HG03095 (cell line): ENCODE data around the gene ANKDD1A.

ENCODE experiments used
- ATAC-seq: cut with Tn5 transposase; IDR thresholded peaks from one replicate; pipeline ENCODE4 v1.9.1; 2021; ENCODE audit warnings: moderate library complexity; ENCODE audit not compliant: unreplicated experiment

ANKDD1A gene

DNA sequence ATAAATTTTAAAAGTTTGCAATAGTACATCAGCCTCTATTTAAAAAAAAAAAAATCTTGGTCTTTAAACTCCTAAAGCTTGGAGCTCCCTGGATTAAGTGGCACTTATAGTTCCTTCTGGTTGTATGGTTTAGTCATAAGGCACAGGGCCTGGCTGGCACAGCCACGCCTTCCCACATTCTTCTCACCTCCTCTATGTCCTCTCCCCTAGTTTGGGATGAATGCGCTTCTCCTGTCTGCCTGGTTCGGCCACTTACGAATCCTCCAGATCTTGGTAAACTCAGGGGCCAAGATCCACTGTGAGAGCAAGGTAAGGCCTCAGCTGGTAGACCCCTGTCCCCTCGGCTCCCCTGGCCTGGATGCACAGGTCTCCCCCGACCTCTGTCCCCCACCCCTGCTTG, 10.0 kb downstream of the ANKDD1A start:
- no peak for ATAC-seq

DNA sequence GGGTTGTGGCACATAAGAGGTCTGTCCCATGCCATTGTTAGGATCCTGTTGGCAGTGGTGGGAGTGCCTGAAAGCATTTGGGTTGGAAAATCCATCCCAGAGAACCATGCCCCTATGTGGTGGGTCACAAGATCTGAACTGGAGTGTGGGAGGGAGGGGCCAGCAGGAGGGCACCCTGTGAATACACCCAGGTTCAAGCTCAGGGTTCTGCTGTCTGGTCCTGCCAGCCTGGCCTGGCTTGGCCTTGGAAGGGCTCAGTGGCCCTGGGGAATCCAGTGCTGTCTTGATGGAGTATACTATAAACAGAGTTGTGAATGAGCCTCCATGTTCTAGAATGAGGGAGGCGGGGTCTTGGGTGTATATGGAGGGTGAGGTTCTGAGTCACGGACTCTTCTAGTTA, 11.8 kb downstream of the ANKDD1A start:
- ATAC-seq: no peak

DNA sequence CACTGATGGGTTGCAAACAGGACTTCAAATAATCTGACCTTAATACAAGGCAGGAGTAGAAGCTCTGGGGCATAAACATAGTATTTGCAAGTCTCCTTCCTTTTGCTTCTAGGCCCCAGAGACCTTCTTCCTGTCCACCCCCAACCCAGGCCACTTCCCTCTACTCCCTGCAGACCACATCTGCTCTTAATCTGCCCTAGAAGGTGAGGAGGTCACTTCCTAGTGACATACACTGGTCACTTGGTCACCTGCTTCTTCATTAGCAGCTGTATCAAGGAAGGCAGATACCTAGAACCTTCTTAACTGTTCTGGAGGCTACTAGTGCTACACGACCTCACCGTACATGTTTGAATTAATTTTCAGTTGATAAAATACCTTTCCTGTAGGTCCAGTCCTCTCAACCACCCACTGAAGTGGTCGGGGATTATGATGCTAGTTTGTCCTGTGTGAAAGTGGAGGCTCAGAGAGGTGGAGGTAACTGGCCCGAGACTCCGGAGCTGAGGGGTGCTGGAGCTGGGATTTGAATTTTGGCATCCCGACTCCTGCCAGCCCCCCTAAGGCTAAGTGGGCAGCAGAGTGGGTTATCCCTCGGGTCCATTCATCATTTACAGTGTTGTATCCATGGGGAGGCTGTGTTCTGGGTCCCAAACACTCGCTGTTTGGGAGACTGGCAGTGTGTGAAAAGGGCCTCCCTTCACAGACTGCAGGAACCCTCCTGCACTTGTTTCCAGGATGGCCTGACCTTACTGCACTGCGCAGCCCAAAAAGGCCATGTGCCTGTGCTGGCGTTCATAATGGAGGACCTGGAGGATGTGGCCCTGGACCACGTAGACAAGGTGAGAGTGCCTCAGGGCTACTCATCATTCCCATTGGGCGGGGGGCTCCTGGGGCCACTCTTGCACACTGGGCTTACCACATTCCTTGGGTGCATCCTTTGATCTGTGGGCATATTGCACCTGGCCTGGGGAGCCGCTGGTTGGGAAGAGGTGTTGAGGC, 13.9 kb downstream of the ANKDD1A start:
- ATAC-seq: no peak

DNA sequence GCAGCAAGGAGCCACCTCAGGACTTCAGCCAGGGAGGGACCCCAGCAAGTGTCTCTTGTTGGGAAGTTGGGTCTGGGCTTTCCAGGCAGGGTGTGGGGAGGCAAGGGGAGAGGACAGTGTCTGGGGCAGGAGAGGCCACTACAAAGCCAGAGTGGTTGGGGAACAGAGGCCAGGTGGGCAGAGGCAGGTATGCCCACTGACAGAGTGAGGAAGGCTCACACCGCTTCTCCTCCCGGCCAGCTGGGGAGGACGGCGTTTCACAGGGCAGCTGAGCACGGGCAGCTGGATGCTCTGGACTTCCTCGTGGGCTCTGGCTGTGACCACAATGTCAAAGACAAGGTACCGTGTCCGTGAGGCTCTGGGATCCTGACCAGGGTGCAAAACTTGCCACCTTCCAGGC, 15.0 kb downstream of the ANKDD1A start:
- ATAC-seq: no peak

DNA sequence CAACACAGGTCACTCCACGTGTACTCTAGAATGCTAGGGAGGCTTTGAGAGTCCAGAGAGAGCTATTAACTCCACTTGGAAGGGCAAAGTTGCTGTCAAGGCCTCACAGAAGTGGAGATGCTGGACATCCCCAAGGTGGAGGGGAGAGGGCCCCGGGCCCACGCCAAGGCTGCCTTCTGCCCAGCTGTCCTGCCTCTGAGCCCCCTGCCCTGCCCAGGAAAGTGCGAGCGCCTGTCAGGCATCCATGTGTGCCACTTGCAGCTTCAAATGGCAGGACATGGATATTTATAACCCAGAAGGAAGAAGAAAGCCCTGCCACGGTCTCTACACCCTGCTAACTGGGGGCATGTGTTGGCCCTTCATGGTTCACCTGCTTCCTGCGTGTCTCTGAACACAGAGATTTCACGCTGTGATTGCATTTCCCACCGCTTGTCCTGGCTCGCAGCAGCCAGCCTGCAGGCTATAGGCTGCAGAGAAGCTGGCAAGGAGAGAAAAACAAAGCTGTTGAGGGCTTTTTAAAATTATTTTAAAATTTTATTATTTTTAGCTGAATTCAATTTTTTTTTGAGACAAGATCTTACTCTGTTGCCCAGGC, 17.0 kb downstream of the ANKDD1A start:
- ATAC-seq: no peak

DNA sequence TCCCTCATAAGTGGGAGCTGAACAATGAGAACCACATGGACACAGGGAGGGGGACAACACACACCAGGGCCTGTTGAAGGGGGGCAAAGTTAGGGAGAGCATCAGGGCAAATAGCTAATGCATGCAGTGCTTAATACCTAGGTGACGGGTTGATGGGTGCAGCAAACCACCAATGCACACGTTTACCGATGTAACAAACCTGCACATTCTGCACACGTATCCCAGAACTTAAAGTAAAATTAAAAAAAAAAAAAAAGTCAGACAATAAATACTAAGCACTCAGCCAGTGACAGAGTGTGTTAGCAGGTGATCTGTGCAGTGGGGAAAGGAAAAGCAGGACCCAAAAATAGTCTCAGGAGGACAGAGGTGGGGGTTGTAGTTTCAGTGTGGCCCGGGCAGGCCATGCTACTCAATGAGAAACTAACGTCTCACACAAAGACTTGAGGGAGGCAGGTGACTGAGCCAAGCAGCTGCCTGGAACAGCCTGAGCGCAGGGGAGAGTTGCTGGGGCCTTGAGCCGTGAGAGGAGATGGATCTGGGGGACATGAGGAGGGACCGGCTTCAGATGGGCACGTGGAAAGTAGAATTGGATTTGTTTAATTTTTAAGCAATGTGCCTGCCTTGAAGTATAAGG, 18.4 kb downstream of the ANKDD1A start:
- peak; percentile 72 for ATAC-seq

DNA sequence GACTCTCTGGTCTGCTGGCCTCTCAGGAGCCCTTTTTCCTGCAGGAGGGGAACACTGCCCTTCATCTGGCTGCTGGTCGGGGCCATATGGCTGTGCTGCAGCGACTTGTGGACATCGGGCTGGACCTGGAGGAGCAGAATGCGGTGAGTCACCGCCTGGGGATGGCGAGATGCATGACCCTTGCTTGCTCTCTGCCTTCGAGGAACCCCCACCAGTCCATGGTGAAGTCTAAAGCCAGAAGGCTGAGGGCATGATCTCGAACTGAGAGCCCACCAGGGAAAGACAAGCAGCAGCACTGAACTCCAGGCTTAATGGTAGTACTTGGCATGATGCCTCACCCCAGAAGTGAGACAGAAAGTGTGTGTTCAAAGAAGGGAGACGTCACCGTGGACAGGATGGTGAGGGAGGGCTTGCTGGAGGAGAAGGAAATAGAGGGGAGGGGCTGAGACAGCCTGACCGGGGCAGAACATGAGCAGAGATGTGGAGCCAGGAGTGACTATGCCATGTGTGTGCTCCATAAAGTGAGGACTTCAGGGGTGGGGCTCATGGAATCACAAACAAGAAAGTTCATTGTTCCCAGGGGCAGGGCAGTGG, 19.2 kb downstream of the ANKDD1A start:
- no peak for ATAC-seq

DNA sequence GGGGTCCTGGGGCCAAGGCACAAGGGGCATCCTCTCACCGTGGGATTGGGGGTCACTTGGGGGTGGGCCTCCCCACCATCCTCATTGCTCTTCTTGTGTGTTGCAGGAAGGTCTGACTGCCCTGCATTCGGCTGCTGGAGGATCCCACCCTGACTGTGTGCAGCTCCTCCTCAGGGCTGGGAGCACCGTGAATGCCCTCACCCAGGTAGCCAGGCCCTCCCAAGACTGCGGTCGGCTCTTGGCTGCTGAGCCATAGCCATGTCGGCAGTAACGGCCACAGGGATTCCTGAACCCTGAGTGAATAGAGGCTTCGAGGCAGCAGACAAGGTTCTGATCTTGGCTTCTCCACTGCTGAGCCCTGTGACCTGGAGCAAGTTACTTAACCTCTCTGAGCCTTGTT, 19.7 kb downstream of the ANKDD1A start:
- no peak for ATAC-seq

DNA sequence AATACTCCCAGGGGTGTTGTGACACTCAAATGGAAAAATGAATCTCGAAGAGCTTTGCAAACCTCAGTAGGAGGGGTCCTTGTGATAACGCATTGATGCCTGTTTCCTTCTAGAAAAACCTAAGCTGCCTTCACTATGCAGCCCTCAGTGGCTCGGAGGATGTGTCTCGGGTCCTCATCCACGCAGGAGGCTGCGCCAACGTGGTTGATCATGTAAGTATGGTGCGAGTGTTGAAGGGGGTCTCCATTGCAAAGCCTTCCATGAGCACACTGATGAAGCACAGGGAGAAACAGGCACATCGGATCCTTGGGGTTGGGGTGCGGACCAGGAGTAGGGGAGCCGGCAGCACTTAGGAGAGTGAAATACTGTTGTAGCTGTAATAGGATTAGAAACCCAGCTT, 22.3 kb downstream of the ANKDD1A start:
- no peak for ATAC-seq

DNA sequence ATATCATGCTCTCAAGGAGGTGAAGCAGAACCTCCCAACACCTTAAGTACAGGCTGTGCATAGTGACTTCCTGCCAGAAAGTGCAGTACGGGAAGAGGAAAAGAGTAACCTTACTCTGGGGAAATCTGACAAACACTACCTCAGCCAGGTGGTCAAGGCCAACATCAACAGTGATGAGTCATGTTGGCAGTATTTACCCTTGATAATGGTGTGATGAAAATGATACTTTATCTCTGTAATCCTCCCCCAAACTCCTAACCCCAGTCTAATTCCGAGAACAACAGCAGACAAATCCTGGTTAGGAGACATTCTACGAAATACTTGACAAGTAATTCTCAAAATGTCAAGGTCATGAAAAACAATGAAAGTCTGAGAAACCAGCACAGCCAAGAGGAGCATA, 26.5 kb downstream of the ANKDD1A start:
- no peak for ATAC-seq

DNA sequence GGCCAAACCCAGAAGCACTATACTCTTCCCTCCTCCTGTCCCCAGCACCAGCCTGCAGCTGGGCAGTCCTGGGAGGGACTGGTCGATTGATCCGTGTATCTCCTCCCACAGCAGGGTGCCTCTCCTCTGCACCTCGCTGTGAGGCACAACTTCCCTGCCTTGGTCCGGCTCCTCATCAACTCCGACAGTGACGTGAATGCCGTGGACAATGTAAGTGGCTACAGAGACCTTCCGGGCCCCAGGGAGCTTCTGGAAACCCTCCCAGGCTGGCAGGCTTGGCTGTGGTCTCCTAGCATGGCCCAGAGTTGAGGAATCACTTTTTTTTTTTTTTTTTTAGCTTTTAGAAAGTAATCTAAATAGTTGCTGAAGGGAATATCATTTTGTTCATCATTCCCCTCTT, 30.7 kb downstream of the ANKDD1A start:
- no peak for ATAC-seq

DNA sequence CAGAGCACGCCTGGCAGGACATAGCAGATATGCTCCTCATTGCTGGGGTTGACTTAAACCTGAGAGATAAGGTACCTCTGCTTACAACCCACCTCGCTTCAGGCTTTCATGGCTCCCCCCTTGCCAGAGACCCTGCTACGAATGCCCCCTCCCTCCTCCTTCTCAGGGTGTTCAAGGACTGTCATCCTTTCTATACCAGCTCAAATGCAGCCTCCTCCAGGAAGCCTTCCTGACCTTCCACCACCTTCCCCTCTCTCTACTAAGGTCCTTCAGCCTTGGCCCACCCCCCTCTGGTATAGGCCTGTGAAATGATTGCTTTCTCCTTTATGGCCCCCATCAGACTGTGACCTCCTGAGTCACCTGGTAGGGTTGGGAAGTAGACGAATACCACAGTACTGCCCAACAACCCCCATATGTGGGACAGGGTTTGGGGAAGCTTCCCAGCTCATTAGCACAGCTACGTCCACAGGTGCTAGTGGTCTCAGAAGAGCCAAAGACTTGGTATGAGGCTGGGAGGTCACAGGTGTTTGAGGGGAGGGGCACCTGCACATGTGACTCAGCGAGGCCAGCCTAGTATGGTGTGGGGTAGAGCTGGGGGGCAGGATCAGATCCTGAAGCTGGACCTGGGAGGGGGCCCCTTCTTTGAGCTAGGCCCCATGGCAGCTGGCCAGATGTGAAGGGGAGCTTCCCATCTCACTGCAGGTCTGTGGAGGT, 32.0 kb downstream of the ANKDD1A start:
- ATAC-seq: no peak

DNA sequence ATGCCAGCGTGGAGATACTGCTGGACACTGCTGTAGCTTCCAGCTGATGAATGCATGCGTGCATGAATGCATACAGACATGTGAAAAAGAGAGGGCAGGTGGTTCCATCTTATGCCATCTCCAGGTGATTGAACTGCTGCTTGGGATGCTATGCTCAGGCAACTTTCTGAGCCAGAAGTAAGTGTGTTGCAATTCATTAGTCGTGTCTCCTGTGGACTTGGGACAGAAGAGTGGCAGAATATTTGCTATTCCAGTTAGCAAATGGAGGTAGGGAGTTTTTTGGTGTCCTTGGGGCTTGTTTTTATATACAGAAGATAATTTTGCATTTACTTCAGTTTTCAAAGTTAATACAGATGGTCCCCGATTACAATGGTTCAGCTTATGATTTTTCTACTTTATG, 33.3 kb downstream of the ANKDD1A start:
- ATAC-seq: no peak

DNA sequence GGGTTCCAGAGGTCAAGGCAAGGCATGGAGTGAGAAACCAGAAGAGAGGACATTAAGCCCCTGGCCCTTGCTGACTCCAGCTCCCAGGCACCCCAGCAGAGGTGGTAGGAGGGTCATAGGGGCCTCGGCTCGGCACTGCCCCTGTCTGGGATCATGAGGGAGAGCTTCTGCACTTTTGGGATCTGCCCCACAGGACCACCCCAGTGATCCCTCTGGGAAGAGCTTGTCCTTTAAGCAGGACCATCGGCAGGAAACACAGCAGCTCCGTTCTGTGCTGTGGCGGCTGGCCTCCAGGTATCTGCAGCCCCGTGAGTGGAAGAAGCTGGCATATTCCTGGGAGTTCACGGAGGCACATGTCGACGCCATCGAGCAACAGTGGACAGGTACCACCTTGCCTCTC, 35.5 kb downstream of the ANKDD1A start:
- no peak for ATAC-seq

DNA sequence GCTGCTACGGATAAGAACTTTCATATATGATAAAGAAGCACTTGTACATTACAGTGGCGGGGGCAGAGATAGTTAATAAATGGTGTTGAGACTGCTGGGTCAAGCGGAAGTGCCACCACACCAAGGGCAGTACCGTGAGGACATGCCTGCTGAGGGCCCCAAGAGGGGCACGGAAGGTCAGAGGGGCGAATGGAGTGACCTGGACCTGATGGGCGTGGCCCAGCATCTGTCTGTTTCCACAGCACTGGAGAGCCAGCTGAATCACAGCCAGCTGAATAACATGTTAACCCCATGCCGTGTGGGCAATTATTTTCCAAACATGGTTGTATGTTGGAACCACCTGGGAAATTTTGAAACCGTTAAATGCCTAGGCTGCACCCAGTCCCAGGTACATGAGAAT, 37.2 kb downstream of the ANKDD1A start:
- ATAC-seq: no peak

DNA sequence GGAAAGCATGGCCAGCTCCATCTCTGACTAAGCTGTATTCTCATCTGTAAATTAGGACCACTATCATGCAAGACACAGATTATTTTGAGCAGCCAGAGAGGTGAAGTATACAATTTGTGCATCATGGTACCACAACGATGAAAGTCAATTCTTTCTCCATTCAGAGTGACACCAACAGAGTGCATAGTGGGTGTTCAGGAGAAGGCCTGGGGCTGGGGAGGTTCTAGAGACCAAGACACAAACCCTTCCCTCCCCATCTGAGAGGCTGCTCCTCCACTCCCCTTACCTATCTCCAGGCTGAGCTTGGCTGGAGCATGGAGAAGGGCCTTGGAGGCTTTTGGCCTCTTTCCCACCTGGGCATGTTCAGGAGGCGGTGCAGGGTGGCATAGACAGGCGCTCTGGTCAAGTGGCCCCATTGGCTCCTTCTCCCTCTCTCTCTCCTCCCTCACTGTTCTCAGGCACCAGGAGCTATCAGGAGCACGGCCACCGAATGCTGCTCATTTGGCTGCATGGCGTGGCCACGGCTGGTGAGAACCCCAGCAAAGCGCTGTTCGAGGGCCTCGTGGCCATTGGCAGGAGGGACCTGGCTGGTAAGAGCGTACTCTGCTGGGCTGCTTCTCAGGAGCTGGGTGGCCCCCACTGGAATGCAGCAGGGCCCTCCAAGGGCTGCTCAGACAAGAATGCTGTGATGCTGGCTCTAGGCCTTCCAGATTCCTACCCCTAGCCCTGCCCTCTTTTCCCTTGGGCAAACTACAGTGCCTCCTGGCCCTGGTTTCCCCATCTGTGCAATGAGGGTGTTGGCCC, 37.9 kb downstream of the ANKDD1A start:
- no peak for ATAC-seq

DNA sequence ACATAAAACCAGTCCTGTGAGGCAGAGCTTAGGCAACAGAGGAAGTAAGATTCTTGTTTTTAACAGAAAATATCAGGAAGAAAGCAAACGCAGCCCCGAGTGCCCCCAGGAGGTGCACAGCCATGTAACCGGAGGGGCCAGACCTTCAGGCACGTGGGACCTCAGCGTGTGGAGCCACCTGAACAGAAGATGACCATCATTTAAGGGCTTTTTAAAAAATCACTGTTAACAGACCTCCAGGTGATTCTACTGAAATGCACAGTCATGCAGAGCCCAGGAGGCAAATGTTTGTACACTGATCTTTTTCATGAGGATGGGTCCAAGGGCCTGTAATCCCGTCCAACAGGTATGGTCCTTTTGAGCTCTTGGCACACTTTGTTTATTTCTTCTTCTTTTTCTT, 39.2 kb downstream of the ANKDD1A start:
- no peak for ATAC-seq

DNA sequence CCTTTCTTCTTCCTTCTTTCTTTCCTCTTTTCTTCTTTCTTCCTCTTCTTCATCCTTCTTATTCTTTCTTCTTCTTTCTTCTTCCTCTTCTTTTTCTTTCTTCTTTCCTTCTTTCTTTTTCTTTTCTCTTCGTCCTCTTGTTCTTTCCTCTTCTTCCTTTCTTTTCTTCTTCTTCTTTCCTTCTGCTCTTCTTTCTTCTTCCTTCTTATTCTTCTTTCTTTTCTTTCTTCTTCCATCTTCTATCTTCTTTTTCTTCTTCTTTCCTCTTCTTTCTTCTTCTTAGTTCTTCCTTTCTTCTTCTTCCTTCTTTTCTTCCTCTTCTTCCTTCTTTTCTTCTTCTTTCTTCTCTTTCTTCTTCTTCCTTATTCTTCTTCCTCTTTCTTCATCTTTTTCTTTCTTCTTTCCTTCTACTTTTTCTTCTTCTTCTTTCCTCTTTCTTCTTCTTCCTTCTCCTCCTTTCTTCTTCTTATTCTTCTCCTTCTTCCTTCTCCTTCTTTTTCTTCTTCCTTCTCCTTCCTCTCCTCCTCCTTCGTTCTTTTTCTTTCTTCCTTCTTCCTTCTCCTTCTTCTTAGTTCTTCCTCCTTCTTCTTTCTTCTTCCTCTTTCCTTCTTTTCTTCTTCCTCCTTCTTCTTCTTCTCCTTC, 40.2 kb downstream of the ANKDD1A start:
- no peak for ATAC-seq

DNA sequence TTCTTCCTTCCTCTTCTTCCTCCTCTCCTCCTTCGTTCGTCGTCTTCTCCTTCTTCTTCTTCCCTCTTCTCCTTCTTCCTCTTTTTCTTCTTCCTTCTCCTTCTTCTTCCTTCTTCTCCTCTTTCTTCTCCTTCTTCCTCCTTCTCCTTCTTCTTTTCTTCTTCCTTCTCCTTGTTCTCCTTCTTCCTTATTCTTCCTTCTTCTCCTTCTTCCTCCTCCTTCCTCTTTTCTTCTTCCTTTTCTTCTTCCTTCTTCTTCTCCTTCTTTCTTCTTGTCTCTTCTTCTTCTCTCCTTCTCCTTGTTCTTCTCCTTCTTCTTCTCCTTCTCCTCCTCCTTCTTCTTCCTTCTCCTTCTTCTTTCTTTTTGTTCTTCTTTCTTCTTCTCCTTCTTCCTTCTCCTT, 42.7 kb downstream of the ANKDD1A start:
- ATAC-seq: no peak

DNA sequence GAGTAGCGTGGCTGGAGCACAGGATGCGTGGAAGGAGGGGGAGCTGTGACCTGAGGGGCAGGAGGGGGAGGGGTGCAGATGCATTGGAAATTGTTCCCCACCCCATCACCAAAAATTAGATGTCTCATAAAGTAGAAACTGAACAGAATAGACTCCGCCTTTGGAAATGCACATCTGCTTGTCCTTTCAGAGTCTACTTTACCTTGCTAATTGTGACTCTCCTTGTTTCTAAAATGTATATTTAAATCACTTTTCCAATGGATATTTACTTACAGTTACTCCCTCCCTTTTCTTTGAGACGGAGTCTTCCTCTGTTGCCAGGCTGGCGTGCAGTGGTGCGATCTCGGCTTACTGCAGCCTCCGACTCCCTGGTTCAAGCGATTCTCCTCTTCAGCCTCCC, 47.4 kb downstream of the ANKDD1A start:
- no peak for ATAC-seq
